ENCODE results near the gene GH1.

GH1 gene

GRCh38 chr17:63937319-63937718, 18.7 kb upstream of the GH1 start:
- Histone ChIP-seq H3K4me3 (ENCODE audit: low read length, poor library complexity, severe bottlenecking) (no peak overlapping the region), H3K9me2 (replicated peaks; ENCODE audit: low read depth, low read length) (no peaks in the 10 kb centered on the region), H3K36me3 (ENCODE audit: insufficient read depth, low read length) (no peaks in the 10 kb centered on the region), H3K4me2 (ENCODE audit: low read depth, low read length, poor library complexity, severe bottlenecking) (no peak overlapping the region), H3K4me1 (ENCODE audit: insufficient read depth, low read length, poor library complexity, severe bottlenecking) (peaks cover 37% of the 10 kb centered on the region), H3K9ac (ENCODE audit: low read depth, low read length, poor library complexity, severe bottlenecking) (no peak overlapping the region), H3K79me2 (ENCODE audit: insufficient read depth, low read length) (peaks cover 15% of the 10 kb centered on the region), H3K9me3 (ENCODE audit: insufficient read depth, low read depth, low read length) (no peaks in the 10 kb centered on the region), H4K20me1 (ENCODE audit: insufficient read depth, low read length, poor library complexity, severe bottlenecking) (no peaks in the 10 kb centered on the region), H3K27me3 (ENCODE audit: insufficient read depth, low read length, poor library complexity, severe bottlenecking) (no peaks in the 10 kb centered on the region), H3F3A (ENCODE audit: low read depth) (no peaks in the 10 kb centered on the region), H2AFZ (ENCODE audit: low read length) (no peak overlapping the region)
- TF ChIP-seq CTCF (conservative IDR thresholded peaks at IDR 0.05; ENCODE audit: low read length), result peak; percentile 43
- TF ChIP-seq EZH2phosphoT487 (IDR thresholded peaks at IDR 0.05; ENCODE audit: borderline replicate concordance), result no peak

- Histone ChIP-seq H2AFZ (ENCODE audit: low read length) (no peak overlapping the region), H3K36me3 (ENCODE audit: insufficient read depth, low read length) (no peaks in the 10 kb centered on the region; the same call in 1 of the 2 replicates), H3K4me3 (ENCODE audit: low read length, poor library complexity, severe bottlenecking) (no peak overlapping the region), H4K20me1 (ENCODE audit: insufficient read depth, low read length, poor library complexity, severe bottlenecking) (peaks cover 9% of the 10 kb centered on the region), H3K9ac (ENCODE audit: low read depth, low read length, poor library complexity, severe bottlenecking) (no peak overlapping the region), H3K79me2 (ENCODE audit: insufficient read depth, low read length) (peaks cover 42% of the 10 kb centered on the region), H3F3A (ENCODE audit: low read depth) (no peaks in the 10 kb centered on the region), H3K9me3 (ENCODE audit: insufficient read depth, low read depth, low read length) (no peaks in the 10 kb centered on the region), H3K4me2 (ENCODE audit: low read depth, low read length, poor library complexity, severe bottlenecking) (no peak overlapping the region), H3K9me2 (replicated peaks; ENCODE audit: low read depth, low read length) (no peaks in the 10 kb centered on the region), H3K27me3 (ENCODE audit: insufficient read depth, low read length, poor library complexity, severe bottlenecking) (no peaks in the 10 kb centered on the region), H3K4me1 (ENCODE audit: insufficient read depth, low read length, poor library complexity, severe bottlenecking) (peaks cover 43% of the 10 kb centered on the region)
- TF ChIP-seq EZH2phosphoT487 (IDR thresholded peaks at IDR 0.05; ENCODE audit: borderline replicate concordance), result no peak
- TF ChIP-seq CTCF (conservative IDR thresholded peaks at IDR 0.05; ENCODE audit: low read length), result no peak
These were observed 15.8 kb upstream of the GH1 start for GRCh38 chr17:63934183-63935112.

- Histone ChIP-seq H3K4me3 (ENCODE audit: low read length, poor library complexity, severe bottlenecking) (peak overlapping the region; percentile 90), H3F3A (ENCODE audit: low read depth) (no peaks in the 10 kb centered on the region), H3K9me2 (replicated peaks; ENCODE audit: low read depth, low read length) (no peaks in the 10 kb centered on the region), H3K36me3 (ENCODE audit: insufficient read depth, low read length) (peaks cover 4% of the 10 kb centered on the region; the same call in 1 of the 2 replicates), H3K9me3 (ENCODE audit: insufficient read depth, low read depth, low read length) (no peaks in the 10 kb centered on the region), H3K4me1 (ENCODE audit: insufficient read depth, low read length, poor library complexity, severe bottlenecking) (peaks cover 34% of the 10 kb centered on the region), H4K20me1 (ENCODE audit: insufficient read depth, low read length, poor library complexity, severe bottlenecking) (peaks cover 9% of the 10 kb centered on the region), H3K9ac (ENCODE audit: low read depth, low read length, poor library complexity, severe bottlenecking) (peak overlapping the region; percentile 91), H2AFZ (ENCODE audit: low read length) (no peak overlapping the region), H3K79me2 (ENCODE audit: insufficient read depth, low read length) (peaks cover 45% of the 10 kb centered on the region), H3K27me3 (ENCODE audit: insufficient read depth, low read length, poor library complexity, severe bottlenecking) (no peaks in the 10 kb centered on the region), H3K4me2 (ENCODE audit: low read depth, low read length, poor library complexity, severe bottlenecking) (peak overlapping the region; percentile 85)
- TF ChIP-seq CTCF (conservative IDR thresholded peaks at IDR 0.05; ENCODE audit: low read length) (no peak), EZH2phosphoT487 (IDR thresholded peaks at IDR 0.05; ENCODE audit: borderline replicate concordance) (no peak)
These were observed 15.0 kb upstream of the GH1 start for GRCh38 chr17:63933598-63933997.
